Muscle of back (tissue), 11 donors: Measurements from ENCODE around the gene WDR17. TPM values are rescaled to one million over a fixed set of nuclear protein-coding genes. Genes with fewer than 3 reads are reported as not detected.
"Not testable (repeated sequence)": the region's sequence is repeated elsewhere in the genome, so short reads cannot be mapped to it uniquely, and the experiment has no call there.

ENCODE experiments used
- DNase-seq, 3 donors: peaks; one replicate each; pipeline versions ENCODE4 v3.0.0 to v3.0.0-alpha.2; 2013
- polyA plus RNA-seq, 10 donors: library from polyadenylated mRNA; unstranded; fragments of 120-200 nt; gene quantifications; one replicate each; pipeline ENCODE4 v1.2.1, GENCODE V29; 2013; ENCODE audit not compliant: insufficient read length in 10 of 10

Gene WDR17
- polyA plus RNA-seq, 10 donors: 0.17 to 1.1 (median 0.64) TPM

DNA sequence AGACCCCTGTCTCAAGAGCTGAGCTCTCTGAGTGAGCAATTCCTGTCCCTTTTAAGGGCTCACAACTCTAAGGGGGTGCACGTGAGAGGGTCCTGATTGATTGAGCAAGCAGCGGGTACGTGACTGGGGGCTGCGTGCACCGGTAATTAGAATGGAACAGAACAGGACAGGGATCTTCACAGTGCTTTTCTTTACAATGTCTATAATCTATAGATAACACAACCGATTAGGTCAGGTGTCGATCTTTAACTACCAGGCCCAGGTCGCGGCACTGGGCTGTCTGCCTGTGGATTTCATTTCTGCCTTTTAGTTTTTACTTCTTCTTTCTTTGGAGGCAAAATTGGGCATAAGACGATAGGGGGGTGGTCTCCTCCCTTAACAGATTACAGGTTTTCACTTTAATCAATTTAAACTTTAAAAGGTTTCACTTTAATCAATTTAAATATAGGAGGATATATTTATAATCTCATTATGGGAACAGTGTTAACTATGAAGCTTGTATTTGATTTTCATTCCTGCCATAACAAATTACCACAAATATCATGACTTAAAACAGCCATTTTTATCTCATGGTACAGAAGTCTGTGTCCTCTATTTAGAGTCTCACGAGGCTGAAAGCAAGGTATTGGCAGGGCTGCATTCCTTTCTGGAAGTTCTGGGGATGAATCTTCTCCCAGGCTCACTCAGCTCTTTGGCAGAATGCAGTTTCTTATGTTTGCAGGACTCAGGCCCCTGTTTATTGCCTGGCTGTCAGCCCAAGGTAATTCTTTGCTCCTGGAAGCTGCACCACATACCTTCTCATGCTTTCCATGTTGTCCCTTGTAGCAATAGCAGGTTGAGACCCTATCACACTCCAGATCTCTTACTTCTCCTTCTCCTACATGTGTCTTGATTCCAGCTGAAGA lies 124.5 kb downstream of the WDR17 start:
- DNase-seq: no peak

DNA sequence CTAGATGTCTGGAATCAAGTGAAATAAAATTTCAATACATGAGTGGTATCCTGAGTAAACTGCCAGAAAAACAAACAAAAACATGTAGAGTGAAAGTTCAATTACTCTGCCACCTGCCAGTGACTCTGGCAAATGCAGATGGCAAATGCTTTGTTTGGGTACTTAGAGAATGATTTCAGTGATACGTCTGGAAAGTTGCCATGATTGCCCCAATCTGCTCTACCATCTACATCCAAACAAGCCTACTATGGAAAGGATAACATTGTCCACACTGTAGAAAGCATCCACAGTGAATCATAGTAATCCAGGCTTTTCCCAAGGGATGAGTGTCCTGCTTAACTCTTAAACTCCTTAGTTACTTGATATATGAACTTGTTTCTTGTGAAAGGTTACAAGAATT lies 126.3 kb downstream of the WDR17 start:
- no peak for DNase-seq

DNA sequence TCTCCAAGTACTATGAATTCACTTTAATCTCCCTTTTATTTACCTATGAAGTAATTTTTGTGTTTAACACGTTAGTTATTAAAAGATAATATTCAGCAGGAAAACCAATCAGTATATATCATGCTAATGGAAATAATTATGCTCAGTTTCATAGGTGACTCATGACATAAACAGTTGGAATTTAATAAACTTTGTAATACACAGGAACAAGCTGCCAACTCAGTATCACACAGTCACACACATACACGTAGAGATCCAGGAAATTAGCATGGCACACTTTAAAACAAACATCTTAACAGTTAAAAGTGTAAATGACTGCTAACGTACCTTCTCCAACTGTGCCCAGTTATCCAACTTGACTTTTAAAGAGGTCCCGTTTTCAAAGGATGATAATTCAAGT lies 127.5 kb downstream of the WDR17 start:
- DNase-seq: no peak

DNA sequence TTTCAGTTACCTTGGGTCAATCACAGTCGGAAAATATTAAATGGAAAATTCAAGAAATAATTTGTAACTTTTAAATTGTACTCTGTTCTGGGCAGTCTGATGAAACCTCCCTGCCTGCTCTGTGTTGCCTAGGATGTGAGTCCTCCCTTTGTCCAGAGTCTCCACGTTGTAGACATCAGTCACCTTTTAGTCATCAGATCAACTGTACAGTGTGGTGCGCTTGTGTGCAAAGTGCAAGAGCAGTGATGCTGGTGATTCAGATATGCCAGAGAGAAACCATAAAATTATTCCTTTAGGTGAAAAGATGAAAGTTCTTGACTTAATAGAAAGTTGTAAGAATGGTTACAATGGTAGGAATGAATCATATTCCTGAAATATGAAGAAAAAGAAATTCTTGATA lies 128.3 kb downstream of the WDR17 start:
- DNase-seq: peak in 1 of 3 donors; percentile 59

DNA sequence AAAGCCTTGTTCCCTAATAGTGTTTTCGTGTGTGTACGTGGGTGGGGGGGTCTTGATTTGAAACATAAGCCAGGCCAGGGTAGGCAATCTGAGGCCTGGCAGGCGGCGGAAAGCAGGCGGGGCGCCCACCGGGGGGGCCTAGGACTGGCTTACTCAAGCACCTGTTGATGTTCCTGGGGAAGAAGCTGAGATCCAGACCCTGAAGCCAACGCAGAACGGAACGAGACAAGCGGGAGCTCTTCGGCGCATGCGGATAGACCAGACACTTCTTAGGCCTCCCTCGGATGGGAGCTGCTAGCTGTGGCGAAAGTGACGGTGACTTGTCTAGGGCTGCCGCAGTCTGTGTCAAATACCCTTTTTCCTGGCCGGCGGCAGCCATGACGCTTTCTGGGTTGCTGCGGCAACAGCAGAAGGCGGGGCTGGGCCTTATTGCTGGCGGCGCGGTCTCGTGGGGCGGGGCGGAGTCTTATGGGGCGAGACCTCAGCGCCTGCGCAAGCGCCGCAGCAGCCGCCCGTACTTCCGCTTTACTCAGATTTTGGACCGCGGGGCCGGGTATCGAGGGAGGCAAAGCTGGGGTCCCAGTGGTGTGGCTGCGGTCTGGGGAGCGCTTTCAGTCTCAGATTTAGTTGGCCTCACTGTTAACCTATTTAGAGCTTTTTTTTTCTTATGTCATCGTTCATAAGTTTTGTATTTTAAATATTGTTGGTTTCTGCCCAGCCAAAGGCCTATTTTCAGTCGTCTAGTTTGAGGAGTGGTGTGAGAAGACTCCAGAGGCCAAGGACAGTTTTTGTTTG lies 129.7 kb downstream of the WDR17 start, which contains the start of gene SPATA4:
Gene SPATA4, minus strand, starts transcription at position 402 of the 795 bp plus-strand sequence. Its CDS starts 23 bp downstream, at position 379.
- peak; percentile 91 to 97 (median 95) for DNase-seq

DNA sequence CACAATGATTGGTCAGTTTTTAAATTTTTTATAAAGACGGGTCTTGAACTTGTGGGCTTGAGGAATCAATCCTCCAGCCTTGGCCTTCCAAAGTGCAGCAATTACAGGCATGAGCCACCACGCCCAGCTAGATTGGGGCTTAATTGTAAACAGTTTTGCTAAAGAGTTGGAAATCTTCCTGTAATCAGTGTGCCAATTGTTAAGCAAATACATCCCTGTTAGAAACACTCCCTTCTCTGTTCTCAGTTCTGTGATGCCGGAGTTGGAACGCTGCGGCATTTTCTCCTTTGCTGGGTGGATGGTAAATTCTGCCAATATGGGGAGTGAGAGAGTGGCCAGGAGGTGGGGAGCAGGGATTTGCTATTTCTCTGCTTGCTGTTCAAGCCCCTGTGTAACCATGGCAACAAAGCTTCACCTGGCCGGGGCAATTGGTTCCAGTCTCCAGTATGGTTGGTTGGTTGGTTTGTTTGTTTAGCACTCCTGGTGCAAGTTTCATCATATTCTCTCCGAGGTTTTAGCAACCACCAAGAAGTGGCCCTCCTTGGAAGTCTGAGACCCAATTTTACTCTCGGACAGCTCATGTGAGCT lies 132.8 kb downstream of the WDR17 start:
- DNase-seq: no peak

DNA sequence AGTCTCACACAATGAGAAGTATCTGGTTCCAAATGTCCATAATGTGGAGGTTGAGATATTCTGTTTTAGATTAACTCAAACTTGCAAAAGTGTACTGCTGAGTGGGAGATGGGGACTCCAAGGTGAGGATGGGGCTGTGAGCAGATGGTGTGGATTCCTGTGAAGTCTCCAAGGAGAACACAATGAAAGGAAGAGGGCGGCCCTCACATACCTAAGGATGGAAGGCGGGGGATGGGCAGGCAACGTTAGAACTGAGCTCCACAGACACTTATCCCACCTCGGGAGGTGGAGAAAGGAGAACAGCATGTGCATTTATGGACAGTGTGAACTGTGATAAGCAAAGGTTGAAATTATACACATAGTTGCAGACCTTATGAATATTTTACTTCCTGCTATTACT lies 139.7 kb downstream of the WDR17 start:
- DNase-seq: no peak

DNA sequence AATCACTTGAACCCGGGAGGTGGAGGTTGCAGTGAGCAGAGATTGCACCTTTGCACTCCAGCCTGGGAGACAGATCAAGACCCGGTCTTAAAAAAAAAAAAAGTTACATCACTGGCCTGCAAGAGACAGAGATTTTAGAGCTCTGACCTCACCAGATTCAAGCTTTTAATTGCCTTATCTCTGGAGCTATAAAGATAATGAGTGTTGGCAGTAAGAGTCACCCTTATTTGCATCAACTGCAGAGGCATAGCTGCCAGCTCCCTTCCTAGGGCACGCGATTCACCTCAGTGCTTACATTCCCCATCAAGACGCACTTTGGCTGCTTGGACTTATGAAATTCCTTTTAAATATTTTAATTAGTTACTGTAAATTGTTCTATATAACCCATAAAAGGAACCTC lies 142.2 kb downstream of the WDR17 start:
- no peak for DNase-seq

DNA sequence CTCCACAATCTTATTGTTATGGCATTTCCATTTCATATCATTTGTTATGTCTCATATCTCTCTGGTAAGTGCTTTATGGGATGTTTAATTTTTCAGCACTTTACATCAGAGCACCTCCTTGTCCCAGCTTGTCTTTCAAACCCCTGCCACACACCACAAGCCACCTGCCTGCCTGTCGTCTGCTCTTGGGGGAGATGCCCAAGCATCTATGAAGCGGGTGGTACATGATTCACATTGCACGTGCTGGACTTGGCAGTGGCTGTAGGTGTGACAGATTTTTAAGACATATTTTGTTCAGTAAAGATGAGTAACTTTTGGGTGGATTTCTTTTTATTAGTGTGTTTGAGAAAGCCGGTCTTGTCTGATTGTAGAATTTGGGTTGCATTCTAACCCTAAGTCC lies 143.9 kb downstream of the WDR17 start:
- no peak for DNase-seq

DNA sequence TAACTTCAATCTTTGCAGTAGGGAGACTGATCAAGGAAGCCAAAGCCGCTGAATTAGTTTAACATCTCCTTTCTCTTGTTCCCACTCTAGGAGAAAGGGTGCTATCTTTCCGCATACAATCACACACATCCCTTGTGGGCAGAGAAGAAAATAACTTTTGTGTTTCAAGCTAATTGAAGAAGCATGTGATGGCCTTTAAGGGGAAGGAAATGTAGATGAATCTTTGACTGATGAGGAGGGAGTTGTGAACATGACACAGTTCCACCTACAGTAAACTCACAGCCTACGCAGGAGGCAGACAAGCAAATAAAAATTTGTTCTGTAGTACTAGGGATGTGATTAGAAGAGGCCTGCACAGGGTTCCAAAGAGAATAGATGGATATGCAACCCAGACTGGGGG lies 144.5 kb downstream of the WDR17 start:
- no peak for DNase-seq

DNA sequence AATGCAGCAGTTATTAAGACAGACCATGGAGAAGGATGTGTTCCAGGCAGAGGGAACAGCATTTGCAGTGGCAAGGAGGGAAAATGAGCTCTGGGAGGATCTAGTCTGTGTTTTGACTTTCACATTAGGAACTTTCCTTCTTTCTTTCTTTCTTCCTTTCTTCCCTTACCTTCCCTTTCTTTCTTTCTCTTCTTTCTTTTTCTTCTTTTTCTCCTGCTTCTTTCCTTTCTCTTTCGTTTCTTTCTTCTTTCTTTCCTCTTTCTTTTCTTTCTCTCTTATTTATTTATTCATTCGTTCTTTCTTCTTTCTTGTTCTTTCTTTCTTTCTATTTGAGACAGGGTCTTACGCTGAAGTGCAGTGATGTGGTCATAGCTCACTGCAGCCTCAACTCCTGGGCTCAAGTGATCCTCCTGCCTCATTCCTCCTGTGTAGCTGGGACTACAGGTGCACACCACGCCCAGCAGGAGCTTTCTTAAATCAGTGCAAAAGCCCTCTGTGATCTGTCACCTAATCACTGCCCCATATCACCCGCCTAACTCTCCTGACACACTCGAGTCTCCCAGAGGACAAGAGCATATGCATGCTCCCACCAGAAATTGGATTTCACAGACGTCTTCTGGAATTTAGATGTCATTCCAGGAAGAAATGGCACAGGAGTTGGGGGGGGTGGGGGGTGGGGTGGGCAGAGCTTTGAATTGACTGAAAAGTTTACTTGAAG lies 145.1 kb downstream of the WDR17 start:
- no peak for DNase-seq

DNA sequence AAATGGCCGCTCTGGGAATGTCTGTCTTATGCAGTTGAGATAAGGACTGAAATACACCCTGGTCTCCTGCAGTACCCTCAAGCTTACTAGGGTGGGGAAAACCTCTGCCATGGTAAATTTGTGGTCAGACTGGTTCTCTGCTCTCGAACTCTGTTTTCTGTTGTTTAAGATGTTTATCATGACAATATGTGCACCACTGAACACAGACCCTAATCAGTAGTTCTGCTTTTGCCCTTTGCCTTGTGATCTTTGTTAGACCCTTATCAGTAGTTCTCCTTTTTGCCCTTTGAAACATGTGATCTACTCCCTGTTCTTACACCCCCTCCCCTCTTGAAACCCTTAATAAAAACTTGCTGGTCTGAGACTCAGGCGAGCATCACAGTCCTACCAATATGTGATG lies 146.7 kb downstream of the WDR17 start:
- DNase-seq: not testable (repeated sequence)

DNA sequence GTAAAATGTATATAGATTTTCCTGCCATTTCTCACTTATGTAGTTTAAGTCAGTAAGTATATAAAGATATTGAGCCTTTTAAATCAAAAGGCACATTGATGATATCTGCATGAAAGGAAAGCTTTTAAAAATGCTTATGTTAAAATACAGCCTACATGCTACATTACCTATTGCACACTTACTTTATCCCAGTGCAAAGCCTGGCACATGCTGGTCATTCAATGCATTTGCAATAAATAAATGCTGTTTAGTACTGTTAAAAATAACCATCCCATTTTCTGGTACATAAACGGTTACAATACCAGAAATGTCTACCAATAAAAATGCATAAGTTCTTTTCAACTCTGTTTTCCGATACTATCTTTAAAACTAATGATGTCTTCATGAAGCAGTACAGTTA lies 151.9 kb downstream of the WDR17 start:
- DNase-seq: no peak

DNA sequence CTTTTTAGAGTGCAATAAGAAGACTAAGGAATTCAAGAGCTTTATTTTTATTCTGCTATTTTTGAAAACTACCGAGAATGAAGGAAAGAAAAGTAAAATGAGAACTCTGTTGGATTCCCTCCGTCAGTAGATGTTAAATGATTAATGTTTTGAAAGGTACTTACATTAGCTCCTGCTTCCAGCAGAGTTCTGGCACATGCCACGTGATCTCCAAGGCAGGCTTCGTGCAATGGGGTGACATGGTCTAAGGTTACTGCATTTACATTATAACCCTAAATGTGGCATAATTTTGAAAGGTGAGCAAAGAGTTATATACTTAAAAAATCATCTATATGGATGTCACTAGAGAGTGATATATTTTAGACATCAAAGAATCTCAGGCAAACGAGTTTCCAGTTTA lies 156.5 kb downstream of the WDR17 start:
- DNase-seq: no peak

DNA sequence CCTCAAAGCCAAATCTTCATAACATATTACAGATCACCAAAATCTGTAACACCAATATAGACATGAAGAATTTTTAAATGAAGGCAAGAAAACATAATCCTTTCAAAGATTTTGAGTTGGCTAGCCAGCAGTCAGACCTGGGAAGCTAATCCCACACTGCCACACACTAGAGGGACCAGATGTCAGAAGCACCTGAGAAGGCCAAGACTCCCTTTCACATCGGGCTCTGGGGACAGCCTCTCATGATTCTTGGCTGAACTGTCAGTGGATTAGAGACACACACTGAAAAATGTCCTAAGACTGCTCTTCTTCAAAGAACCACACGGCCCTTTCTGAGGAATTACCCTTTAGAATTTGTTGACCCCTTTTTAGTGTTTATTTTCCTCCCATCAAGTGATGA lies 157.9 kb downstream of the WDR17 start:
- no peak for DNase-seq

DNA sequence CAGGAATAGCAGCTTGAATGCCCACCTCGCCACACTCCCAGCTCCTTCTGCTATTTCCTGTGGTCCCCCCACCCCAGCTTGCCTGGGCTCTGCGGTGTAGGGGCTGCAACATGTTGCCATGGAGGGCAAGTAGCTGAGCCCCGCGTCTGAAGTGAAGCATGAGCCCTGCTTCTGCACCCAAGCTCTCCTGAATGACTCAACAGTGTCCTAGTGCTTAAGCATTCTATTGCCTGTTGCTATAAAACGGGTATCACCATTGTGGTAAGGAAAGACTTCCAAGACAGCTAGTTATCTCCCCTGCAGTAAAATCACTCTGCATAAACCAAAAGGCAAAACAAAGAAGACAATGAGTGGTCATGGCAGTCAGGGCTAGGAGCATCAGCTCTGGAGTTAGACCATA lies 161.1 kb downstream of the WDR17 start:
- no peak for DNase-seq

DNA sequence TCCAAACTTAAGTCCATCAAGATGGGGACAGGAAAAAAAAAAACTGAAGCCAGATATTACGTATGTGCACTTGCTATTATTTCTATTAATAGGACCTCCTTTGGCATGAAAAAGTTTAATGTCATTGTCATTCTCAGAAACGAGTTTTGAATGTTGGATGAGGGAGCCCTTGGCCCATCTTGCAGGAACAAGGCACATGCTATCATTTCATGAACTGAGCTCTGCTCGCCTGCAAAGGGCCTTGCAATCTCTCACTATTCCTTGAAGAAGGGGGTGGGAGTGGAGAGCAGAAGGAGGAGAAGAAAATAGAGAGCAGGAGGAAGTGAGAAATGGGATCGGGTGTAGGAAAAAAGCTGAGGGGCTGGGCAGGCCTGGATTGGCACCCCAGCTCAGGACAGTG lies 164.0 kb downstream of the WDR17 start:
- no peak for DNase-seq
